Astrocyte of the spinal cord (primary cell): Measurements from ENCODE around the gene INSYN1.

Source experiments
- DNase-seq: peaks from one replicate; pipeline ENCODE4 v3.0.0; 2011; ENCODE audit warnings: low read depth, low spot score
- H3K4me3 ChIP-seq: 2 replicates; pipeline ENCODE4 v1.5.1; 2011; ENCODE audit warnings: low read depth, mild to moderate bottlenecking, low read length, moderate library complexity
- in situ Hi-C: cut with HindIII; loops from 2 replicates; pipeline ENCODE4 v1.10.0; 2017; ENCODE audit warnings: low sequenced_read_pairs
- TF ChIP-seq, protein P1 (sequence below): IDR thresholded peaks from 2 replicates; pipeline ENCODE4 v1.5.1; 2012; ENCODE audit warnings: low read depth, mild to moderate bottlenecking, low read length, inconsistent platforms

INSYN1 gene

GRCh38 chr15:73751511-73751898 is 1.6 kb downstream of the INSYN1 start:
- H3K4me3 ChIP-seq, result no peak overlapping the region
- TF ChIP-seq, protein P1, sequence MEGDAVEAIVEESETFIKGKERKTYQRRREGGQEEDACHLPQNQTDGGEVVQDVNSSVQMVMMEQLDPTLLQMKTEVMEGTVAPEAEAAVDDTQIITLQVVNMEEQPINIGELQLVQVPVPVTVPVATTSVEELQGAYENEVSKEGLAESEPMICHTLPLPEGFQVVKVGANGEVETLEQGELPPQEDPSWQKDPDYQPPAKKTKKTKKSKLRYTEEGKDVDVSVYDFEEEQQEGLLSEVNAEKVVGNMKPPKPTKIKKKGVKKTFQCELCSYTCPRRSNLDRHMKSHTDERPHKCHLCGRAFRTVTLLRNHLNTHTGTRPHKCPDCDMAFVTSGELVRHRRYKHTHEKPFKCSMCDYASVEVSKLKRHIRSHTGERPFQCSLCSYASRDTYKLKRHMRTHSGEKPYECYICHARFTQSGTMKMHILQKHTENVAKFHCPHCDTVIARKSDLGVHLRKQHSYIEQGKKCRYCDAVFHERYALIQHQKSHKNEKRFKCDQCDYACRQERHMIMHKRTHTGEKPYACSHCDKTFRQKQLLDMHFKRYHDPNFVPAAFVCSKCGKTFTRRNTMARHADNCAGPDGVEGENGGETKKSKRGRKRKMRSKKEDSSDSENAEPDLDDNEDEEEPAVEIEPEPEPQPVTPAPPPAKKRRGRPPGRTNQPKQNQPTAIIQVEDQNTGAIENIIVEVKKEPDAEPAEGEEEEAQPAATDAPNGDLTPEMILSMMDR, result no peak
- in situ Hi-C loops, result no loop called here
- no peak for DNase-seq

- TF ChIP-seq, protein P1, result no peak
- in situ Hi-C loops, result no loop called here
- DNase-seq, result no peak
- no peak overlapping the region for H3K4me3 ChIP-seq
Measured at GRCh38 chr15:73750951-73751350, 2.2 kb downstream of the INSYN1 start.

- in situ Hi-C loops, result no loop called here
Measured at GRCh38 chr15:73750438-73750837, 2.7 kb downstream of the INSYN1 start.

GRCh38 chr15:73749971-73750370 is 3.2 kb downstream of the INSYN1 start:
- no peak for DNase-seq
- no peak overlapping the region for H3K4me3 ChIP-seq
- in situ Hi-C loops, result no loop called here
- TF ChIP-seq, protein P1, result no peak

More at GRCh38 chr15:73750438-73750837, 2.7 kb downstream of the INSYN1 start:
- no peak overlapping the region for H3K4me3 ChIP-seq
- no peak for DNase-seq
- TF ChIP-seq, protein P1, result no peak

GRCh38 chr15:73749533-73749932 is 3.6 kb downstream of the INSYN1 start:
- H3K4me3 ChIP-seq, result no peak overlapping the region
- in situ Hi-C loops, result no loop called here
- no peak for DNase-seq
- TF ChIP-seq, protein P1, result no peak

DNA sequence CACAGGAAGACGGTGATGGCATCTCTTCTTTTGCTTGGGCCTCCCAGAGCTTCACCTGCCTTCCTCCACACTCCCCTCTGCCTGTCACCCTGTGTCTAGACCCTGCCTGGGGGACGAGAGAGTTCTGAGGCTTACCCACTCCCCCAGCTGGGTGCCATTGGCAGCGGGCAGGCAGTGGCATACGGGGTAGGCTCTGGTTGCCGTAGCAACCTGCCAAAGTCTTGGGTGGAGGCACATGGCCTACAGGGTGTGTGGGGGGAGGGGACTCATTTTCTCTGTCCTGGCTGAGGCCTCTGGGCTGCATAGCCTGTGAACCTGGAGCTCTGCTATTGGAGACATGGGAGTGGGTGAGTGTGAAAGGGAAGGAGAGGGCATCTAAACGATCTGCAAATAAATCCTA is 4.4 kb downstream of the INSYN1 start:
- no peak overlapping the region for H3K4me3 ChIP-seq
- DNase-seq, result no peak
- TF ChIP-seq, protein P1, result no peak
- in situ Hi-C loops, result no loop called here
